GM20000 (cell line): ENCODE results near the gene CD164L2.

Experiments used
- DNase-seq: peaks from one replicate; pipeline ENCODE4 v3.0.0; 2012; ENCODE audit warnings: low spot score
- TF ChIP-seq, protein P1 (sequence below): IDR thresholded peaks from 2 replicates; pipeline ENCODE4 v1.5.1; 2012; ENCODE audit warnings: mild to moderate bottlenecking, control low read depth; ENCODE audit errors: extremely low read depth, missing control alignments

The CD164L2 gene

GRCh38 chr1:27372022-27372807 is 10.9 kb downstream of the CD164L2 start:
- no peak for DNase-seq
- TF ChIP-seq, protein P1, sequence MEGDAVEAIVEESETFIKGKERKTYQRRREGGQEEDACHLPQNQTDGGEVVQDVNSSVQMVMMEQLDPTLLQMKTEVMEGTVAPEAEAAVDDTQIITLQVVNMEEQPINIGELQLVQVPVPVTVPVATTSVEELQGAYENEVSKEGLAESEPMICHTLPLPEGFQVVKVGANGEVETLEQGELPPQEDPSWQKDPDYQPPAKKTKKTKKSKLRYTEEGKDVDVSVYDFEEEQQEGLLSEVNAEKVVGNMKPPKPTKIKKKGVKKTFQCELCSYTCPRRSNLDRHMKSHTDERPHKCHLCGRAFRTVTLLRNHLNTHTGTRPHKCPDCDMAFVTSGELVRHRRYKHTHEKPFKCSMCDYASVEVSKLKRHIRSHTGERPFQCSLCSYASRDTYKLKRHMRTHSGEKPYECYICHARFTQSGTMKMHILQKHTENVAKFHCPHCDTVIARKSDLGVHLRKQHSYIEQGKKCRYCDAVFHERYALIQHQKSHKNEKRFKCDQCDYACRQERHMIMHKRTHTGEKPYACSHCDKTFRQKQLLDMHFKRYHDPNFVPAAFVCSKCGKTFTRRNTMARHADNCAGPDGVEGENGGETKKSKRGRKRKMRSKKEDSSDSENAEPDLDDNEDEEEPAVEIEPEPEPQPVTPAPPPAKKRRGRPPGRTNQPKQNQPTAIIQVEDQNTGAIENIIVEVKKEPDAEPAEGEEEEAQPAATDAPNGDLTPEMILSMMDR, result no peak

GRCh38 chr1:27368869-27369582 is 14.1 kb downstream of the CD164L2 start:
- no peak for DNase-seq

GRCh38 chr1:27367160-27367650 is 15.9 kb downstream of the CD164L2 start:
- DNase-seq, result no peak
- TF ChIP-seq, protein P1, result no peak

More at GRCh38 chr1:27368869-27369582, 14.1 kb downstream of the CD164L2 start:
- TF ChIP-seq, protein P1, result no peak

DNA sequence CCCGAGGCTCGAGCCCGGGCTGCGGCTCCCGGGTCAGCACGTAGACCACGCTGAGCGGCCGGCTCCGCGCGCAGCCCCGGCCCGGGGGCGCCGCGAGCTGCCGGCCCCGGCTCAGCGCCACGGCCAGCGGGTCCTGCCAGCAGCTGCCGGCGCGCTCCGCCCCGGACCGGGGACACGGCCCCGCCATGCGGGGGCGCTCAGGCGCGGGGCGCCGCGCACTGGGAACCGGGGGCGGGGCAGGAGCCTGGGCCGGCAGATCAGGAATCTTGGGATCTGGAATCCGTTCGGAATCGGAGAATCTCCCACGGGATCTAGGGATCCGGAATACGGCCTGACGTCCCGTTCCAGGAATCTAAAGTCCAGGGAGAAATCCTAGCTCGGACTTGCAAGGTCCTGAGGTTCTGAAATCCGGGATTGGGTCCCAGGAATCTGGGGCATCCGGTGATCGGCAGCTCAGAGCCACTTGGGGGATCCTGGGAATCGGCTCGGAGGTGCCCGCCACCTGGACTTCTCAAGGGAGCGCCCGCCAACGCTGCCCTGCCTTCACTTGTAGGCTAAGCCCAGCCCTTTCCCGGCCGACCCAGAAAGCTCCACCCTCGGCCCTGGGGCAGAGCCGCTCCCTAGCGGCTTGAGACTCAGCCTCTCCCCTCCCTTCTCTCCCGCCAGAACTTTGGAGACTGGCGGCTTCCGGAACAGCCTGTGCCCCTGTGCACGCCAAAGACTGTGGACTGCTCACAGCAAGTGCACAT is 16.5 kb downstream of the CD164L2 start, which contains the start of gene MAP3K6:
MAP3K6 (minus strand) TSS at position 551 of the 749 bp plus-strand sequence; CDS start at position 187, 364 bp downstream.
- TF ChIP-seq, protein P1, result peak; percentile 46
- DNase-seq, result peak; percentile 79

DNA sequence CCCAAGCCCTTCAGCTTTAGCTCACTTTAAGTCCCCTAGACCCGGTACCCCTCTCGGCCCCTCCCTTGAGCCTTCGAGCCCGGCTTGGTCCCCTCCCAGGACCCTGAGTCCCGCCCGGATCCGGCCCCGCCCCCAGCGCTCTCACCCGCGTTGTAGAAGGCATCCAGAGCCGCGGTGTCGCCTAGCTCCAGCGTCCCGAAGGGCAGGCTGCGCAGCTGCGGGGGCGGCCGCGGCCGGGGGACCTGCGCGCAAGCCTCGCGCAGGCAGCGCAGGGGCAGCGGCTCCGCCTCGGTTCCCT is 17.1 kb downstream of the CD164L2 start:
- DNase-seq, result peak; percentile 81
- TF ChIP-seq, protein P1, result no peak

- TF ChIP-seq, protein P1, result no peak
- peak; percentile 98 for DNase-seq
These were observed 17.6 kb downstream of the CD164L2 start for GRCh38 chr1:27365372-27366112.
